ENCODE results near the gene VAMP2. TPM values are rescaled to one million over a fixed set of nuclear protein-coding genes. Genes with fewer than 3 reads are reported as not detected.

The VAMP2 gene
- total RNA-seq, 2 experiments from 2014 or later, result 75.2 to 79.1 TPM

- H3K36me3 Mint-ChIP-seq (ENCODE audit: low read depth), result peaks cover 37% of the 10 kb centered on the region
- no peaks in the 10 kb centered on the region for H3K9me3 Mint-ChIP-seq
- H3K4me3 Mint-ChIP-seq, result peak within 1 kb of the TSS; percentile 84
- H3K4me1 Mint-ChIP-seq, result peaks cover 35% of the 10 kb centered on the region
- POLR2A ChIA-PET, result interaction anchor here (0.6 to 16.5 kb wide), 7 partner anchors 9 to 96 kb away, joined by 4 to 653 read pairs (median 4); partner anchors contain the start of gene TMEM107
- peak; percentile 92 for DNase-seq
- CTCF ChIA-PET, result interaction anchor here (1.0 to 3.4 kb wide), 2 partner anchors 9 to 14 kb away, joined by 3 to 22 read pairs; no protein-coding TSS in a partner anchor
- H3K27me3 Mint-ChIP-seq, result no peaks in the 10 kb centered on the region
- H3K27ac Mint-ChIP-seq, result peak within 1 kb of the TSS; percentile 84
Observed at GRCh38 chr17:8152112-8152775, 10.5 kb downstream of the VAMP2 start, which contains the start of gene PER1. Gene PER1 (minus strand): TSS chr17:8152404. CDS start chr17:8150706, 1,698 bp downstream.

DNA sequence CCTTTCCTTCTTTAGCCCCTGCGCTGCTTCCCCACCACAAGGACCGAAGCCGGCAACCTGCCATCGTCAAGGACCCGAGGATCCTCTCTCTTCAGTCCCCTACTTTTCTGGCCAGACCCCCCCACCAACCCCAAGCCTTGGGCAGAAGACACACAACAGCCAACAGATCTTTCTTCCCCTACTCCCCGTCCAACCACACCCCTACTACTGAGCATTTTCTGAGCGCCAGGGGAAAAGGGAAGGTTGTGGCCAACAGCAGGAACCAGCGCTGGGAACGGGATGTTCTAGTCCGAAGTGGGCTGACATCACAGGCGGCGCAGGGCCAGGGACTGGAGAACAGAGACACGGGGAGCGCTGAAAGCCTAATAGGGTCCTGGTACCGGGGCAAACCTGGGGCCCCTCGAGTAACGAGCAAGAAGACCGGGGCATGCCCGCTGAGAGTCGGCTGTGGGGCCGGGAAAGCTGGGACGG lies 11.1 kb downstream of the VAMP2 start:
- Mint-ChIP-seq H3K4me1 (peaks cover 35% of the 10 kb centered on the region), H3K27ac (peak overlapping the region; percentile 84), H3K9me3 (no peaks in the 10 kb centered on the region), H3K27me3 (no peaks in the 10 kb centered on the region), H3K4me3 (peak overlapping the region; percentile 84), H3K36me3 (ENCODE audit: low read depth) (peaks cover 43% of the 10 kb centered on the region)
- ChIA-PET CTCF (interaction anchor here (1.0 to 3.4 kb wide), 6 partner anchors 9 to 78 kb away, joined by 3 to 22 read pairs (median 4); no protein-coding TSS in a partner anchor), POLR2A (interaction anchor here (0.6 to 16.5 kb wide), 14 partner anchors 10 to 144 kb away, joined by 3 to 653 read pairs (median 4); partner anchors contain the start of genes AURKB, PFAS, SLC25A35 and TMEM107)
- peak; percentile 43 for DNase-seq

GRCh38 chr17:8151120-8151640 lies 11.6 kb downstream of the VAMP2 start:
- no peaks in the 10 kb centered on the region for H3K27me3 Mint-ChIP-seq
- H3K4me3 Mint-ChIP-seq, result peak overlapping the region; percentile 84
- POLR2A ChIA-PET, result interaction anchor here (0.8 to 16.5 kb wide), 12 partner anchors 10 to 145 kb away, joined by 3 to 653 read pairs (median 6); partner anchors contain the start of genes AURKB, PFAS, SLC25A35 and TMEM107
- peaks cover 48% of the 10 kb centered on the region for H3K36me3 Mint-ChIP-seq (ENCODE audit: low read depth)
- DNase-seq, result peak; percentile 92
- H3K9me3 Mint-ChIP-seq, result no peaks in the 10 kb centered on the region
- peak overlapping the region; percentile 84 for H3K27ac Mint-ChIP-seq
- peaks cover 35% of the 10 kb centered on the region for H3K4me1 Mint-ChIP-seq
- CTCF ChIA-PET, result interaction anchor here (1.0 to 3.4 kb wide), 5 partner anchors 13 to 78 kb away, joined by 3 to 22 read pairs (median 5); no protein-coding TSS in a partner anchor

DNA sequence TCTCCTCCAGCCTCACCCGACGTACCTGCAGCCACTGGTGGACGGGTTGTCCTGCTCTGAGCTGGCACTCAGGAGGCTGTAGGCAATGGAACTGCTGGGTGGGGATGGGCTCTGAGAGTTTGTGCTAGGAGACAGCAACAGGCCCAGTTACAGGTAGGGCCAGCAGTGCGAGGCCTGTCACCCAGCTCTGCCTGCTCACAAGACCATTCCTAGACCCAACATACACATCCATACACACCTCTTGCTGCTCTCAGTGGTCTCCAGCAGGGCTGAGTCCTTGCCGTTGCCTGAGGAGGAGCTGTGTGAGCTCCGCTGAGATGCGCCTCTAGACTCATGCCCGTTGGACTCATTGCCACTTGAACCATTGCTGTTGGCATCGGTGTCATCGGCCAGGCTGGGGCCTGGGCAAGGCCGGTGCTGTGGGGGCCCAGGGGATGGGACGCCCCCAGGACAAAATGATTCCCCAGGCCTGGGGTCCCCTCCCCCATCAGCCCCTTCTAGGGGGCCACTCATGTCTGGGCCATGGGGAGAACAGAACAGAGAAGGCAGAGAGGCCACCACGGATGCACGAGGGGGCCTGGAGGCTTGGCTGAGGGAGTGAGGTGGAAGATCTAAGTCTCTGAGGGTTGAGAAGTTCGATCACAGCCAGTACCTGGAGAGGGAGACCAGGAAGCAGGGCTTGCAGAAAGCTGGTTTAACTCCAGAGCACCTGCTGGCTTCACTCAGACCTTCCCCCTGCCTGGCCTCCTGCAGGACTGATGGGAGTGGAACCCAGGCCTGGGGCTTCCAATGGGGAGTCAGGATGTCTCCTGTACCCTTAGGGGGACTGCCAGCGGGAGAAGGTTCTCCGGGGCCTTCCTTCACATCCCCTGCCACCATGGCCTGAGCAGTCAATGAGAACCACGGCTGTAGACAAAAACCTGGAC lies 12.3 kb downstream of the VAMP2 start:
- ChIA-PET POLR2A (interaction anchor here (0.8 to 16.5 kb wide), 13 partner anchors 11 to 145 kb away, joined by 3 to 653 read pairs (median 5); partner anchors contain the start of genes AURKB, PFAS, SLC25A35 and TMEM107), CTCF (interaction anchor here (1.0 to 3.4 kb wide), 5 partner anchors 12 to 77 kb away, joined by 3 to 22 read pairs (median 5); no protein-coding TSS in a partner anchor)
- H3K36me3 Mint-ChIP-seq (ENCODE audit: low read depth), result peaks cover 53% of the 10 kb centered on the region
- no peaks in the 10 kb centered on the region for H3K27me3 Mint-ChIP-seq
- peak overlapping the region; percentile 84 for H3K4me3 Mint-ChIP-seq
- no peak for DNase-seq
- H3K4me1 Mint-ChIP-seq, result peaks cover 35% of the 10 kb centered on the region
- H3K9me3 Mint-ChIP-seq, result no peaks in the 10 kb centered on the region
- H3K27ac Mint-ChIP-seq, result peak overlapping the region; percentile 84

- Mint-ChIP-seq H3K9me3 (no peaks in the 10 kb centered on the region), H3K27me3 (no peaks in the 10 kb centered on the region), H3K4me1 (peaks cover 35% of the 10 kb centered on the region), H3K36me3 (ENCODE audit: low read depth) (peaks cover 58% of the 10 kb centered on the region), H3K27ac (peak overlapping the region; percentile 16), H3K4me3 (peak overlapping the region; percentile 84)
- ChIA-PET POLR2A (interaction anchor here (0.6 to 16.5 kb wide), 4 partner anchors 10 to 60 kb away, joined by 3 to 653 read pairs (median 20); partner anchors contain the start of genes TMEM107 and VAMP2), CTCF (interaction anchor here (0.6 to 3.4 kb wide), 3 partner anchors 11 to 98 kb away, joined by 3 to 22 read pairs (median 12); partner anchors contain the start of gene CTC1)
- no peak for DNase-seq
Observed at GRCh38 chr17:8149419-8150193, 13.1 kb downstream of the VAMP2 start.

GRCh38 chr17:8148560-8148959 lies 14.2 kb downstream of the VAMP2 start:
- CTCF ChIA-PET, result interaction anchor here (0.9 to 3.4 kb wide), 2 partner anchors 10 kb away, joined by 5 to 22 read pairs; no protein-coding TSS in a partner anchor
- no peaks in the 10 kb centered on the region for H3K9me3 Mint-ChIP-seq
- peaks cover 65% of the 10 kb centered on the region for H3K36me3 Mint-ChIP-seq (ENCODE audit: low read depth)
- no peaks in the 10 kb centered on the region for H3K27me3 Mint-ChIP-seq
- H3K4me1 Mint-ChIP-seq, result peaks cover 33% of the 10 kb centered on the region
- no peak for DNase-seq
- POLR2A ChIA-PET, result interaction anchor here (1.3 to 16.5 kb wide), 6 partner anchors 9 to 26 kb away, joined by 3 to 653 read pairs (median 17); partner anchors contain the start of genes TMEM107 and VAMP2
- H3K4me3 Mint-ChIP-seq, result no peak overlapping the region
- H3K27ac Mint-ChIP-seq, result no peak overlapping the region

GRCh38 chr17:8147805-8148404 lies 14.8 kb downstream of the VAMP2 start:
- Mint-ChIP-seq H3K4me1 (peaks cover 27% of the 10 kb centered on the region), H3K9me3 (no peaks in the 10 kb centered on the region), H3K27ac (no peak overlapping the region), H3K36me3 (ENCODE audit: low read depth) (peaks cover 60% of the 10 kb centered on the region), H3K4me3 (no peak overlapping the region), H3K27me3 (no peaks in the 10 kb centered on the region)
- CTCF ChIA-PET, result interaction anchor here (0.9 kb wide), 1 partner anchor 9 kb away, joined by 5 read pairs; no protein-coding TSS in a partner anchor
- DNase-seq, result no peak
- POLR2A ChIA-PET, result interaction anchor here (1.3 to 4.3 kb wide), 4 partner anchors 9 to 25 kb away, joined by 3 to 37 read pairs (median 17); no protein-coding TSS in a partner anchor

GRCh38 chr17:8147141-8147804 lies 15.5 kb downstream of the VAMP2 start:
- peak overlapping the region; percentile 40 for H3K27ac Mint-ChIP-seq
- H3K27me3 Mint-ChIP-seq, result no peaks in the 10 kb centered on the region
- no peaks in the 10 kb centered on the region for H3K9me3 Mint-ChIP-seq
- CTCF ChIA-PET, result interaction anchor here (0.9 kb wide), 1 partner anchor 8 kb away, joined by 5 read pairs; no protein-coding TSS in a partner anchor
- no peak for DNase-seq
- peaks cover 20% of the 10 kb centered on the region for H3K4me1 Mint-ChIP-seq
- peaks cover 61% of the 10 kb centered on the region for H3K36me3 Mint-ChIP-seq (ENCODE audit: low read depth)
- POLR2A ChIA-PET, result interaction anchor here (1.3 to 4.3 kb wide), 4 partner anchors 8 to 26 kb away, joined by 3 to 37 read pairs (median 17); no protein-coding TSS in a partner anchor
- H3K4me3 Mint-ChIP-seq, result no peak overlapping the region

DNA sequence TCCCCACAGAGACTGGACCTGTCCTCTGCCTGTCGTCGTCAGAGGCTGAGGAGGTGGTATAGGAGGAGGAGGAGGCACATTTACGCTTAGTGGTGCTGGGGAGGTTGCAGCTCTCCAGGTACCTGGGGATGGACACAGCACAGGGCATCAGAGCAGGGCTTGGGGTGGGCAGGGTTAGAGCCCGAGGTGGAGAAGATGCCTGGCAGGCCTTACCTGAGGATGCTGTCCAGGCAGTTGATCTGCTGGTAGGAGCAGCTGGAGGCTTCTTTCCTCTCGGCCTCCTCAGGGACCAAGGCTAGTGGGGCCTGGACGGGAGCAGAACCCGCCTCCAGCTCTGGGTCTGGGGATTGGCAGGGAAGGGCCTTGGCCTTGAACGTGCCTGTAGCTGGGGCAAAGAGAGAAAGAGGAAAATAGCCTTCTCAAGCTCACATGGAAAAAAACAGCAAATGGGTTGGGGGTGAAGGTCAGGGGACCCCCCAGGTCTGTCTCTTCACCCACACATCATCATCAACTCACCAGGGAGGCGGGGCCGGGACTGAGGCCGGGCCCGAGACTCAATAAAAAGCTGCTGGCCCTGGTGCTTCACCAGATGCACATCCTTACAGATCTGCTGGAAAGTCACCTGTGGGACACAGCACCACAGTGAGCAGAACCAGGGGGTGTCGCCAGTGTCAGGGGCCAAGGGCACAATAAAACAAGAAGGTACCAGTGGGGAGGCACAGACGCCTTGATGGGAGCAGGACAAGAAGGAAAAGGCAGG lies 16.2 kb downstream of the VAMP2 start:
- no peak for DNase-seq
- Mint-ChIP-seq H3K4me3 (no peak overlapping the region), H3K36me3 (ENCODE audit: low read depth) (peaks cover 67% of the 10 kb centered on the region), H3K9me3 (no peaks in the 10 kb centered on the region), H3K27me3 (no peaks in the 10 kb centered on the region), H3K27ac (peak overlapping the region; percentile 40), H3K4me1 (peaks cover 16% of the 10 kb centered on the region)
- ChIA-PET CTCF (no interaction called here), POLR2A (interaction anchor here (3.2 to 4.1 kb wide), 2 partner anchors 11 to 27 kb away, joined by 15 to 19 read pairs; no protein-coding TSS in a partner anchor)

DNA sequence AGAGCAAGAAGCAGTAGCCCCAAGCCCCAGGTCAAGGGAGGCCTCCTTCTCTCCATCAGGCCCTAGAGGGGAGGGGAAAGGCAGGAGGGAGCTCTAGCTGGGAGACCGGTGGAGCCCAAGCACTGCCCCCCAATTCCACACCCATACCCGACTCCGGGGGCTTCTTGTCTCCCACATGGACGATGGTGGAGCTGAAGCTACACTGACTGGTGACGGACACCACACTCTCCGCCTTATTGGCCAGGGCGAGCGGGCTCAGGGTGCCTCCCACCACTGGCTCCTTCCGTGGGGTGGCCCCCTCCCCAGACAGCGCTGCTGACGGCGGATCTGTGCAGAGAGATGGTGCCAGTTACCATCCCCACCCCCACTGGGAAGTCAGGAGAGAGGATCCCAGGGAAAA lies 16.9 kb downstream of the VAMP2 start:
- POLR2A ChIA-PET, result interaction anchor here (3.2 to 4.1 kb wide), 2 partner anchors 12 to 28 kb away, joined by 15 to 19 read pairs; no protein-coding TSS in a partner anchor
- CTCF ChIA-PET, result no interaction called here
- Mint-ChIP-seq H3K4me1 (peaks cover 12% of the 10 kb centered on the region), H3K36me3 (ENCODE audit: low read depth) (peaks cover 75% of the 10 kb centered on the region), H3K27me3 (no peaks in the 10 kb centered on the region), H3K4me3 (no peak overlapping the region), H3K9me3 (no peaks in the 10 kb centered on the region), H3K27ac (no peak overlapping the region)
- DNase-seq, result no peak

All from activated CD4-positive, alpha-beta memory T cell treated with anti-CD3 and anti-CD28 coated beads, Interleukin-2, amount 10 ng/mL, durations not matched to agents 7 days and 5 days (primary cell).